Panc1 (cell line): Measurements from ENCODE around the gene MCRIP2. TPM values are rescaled to one million over a fixed set of nuclear protein-coding genes. Genes with fewer than 3 reads are reported as not detected.

Source experiments
- ATAC-seq: fragments of 200-7000 bp; cut with Tn5 transposase; 2 replicates; pipeline ENCODE4 v1.9.1; 2020; ENCODE audit warnings: mild to moderate bottlenecking, moderate library complexity
- BruUV-seq: library from RNA; stranded (reverse); fragments of 400-500 nt; replicated peaks from 2 replicates; lab custom pipeline; 2021; lab: Mats Ljungman, UMichigan
- CTCF ChIA-PET: fragments of 300-600 bp; sonication (Branson Sonifier 250); formaldehyde crosslinking; loops from one replicate; lab custom pipeline; 2022; ENCODE audit warnings: antibody characterized with exemption; lab: Charles Lee
- POLR2A ChIA-PET: fragments of 300-600 bp; sonication (Branson Sonifier 250); formaldehyde crosslinking; loops from one replicate; lab custom pipeline; 2022; ENCODE audit warnings: antibody characterized with exemption; lab: Charles Lee
- DNase-seq: peaks from one replicate; pipeline ENCODE4 v3.0.0-alpha.2; 2010; ENCODE audit warnings: low read depth, low spot score
- H3K27ac ChIP-seq: 2 replicates; pipeline ENCODE4 v1.5.1; 2011; ENCODE audit warnings: mild to moderate bottlenecking, low read length, inconsistent platforms
- H3K27me3 ChIP-seq: fragments of 200-500 bp; sonication (Bioruptor generic); 2 replicates; pipeline ENCODE4 v1.6.0; 2014; ENCODE audit warnings: low read length, inconsistent platforms; ENCODE audit not compliant: control insufficient read depth, insufficient read depth
- H3K36me3 ChIP-seq: fragments of 200-500 bp; sonication (Bioruptor generic); 2 replicates; pipeline ENCODE4 v1.5.1; 2014; ENCODE audit warnings: inconsistent platforms, mild to moderate bottlenecking, low read length, moderate library complexity; ENCODE audit not compliant: control insufficient read depth, insufficient read depth
- H3K4me1 ChIP-seq: 2 replicates; pipeline ENCODE4 v1.5.1; 2011; ENCODE audit warnings: inconsistent platforms, mild to moderate bottlenecking, low read length, moderate library complexity; ENCODE audit not compliant: control insufficient read depth, insufficient read depth
- H3K4me3 ChIP-seq, 2 experiments: 2 replicates each; pipeline ENCODE4 v1.5.1; 2011 to 2012; ENCODE audit warnings: low read depth in 2 of 2, low read length in 2 of 2, mild to moderate bottlenecking in 2 of 2, inconsistent platforms in 1 of 2, moderate library complexity in 1 of 2
- H3K9me3 ChIP-seq: fragments of 200-500 bp; sonication (Bioruptor generic); 2 replicates; pipeline ENCODE4 v1.5.1; 2014; ENCODE audit warnings: low read depth, mild to moderate bottlenecking, inconsistent platforms, low read length, moderate library complexity; ENCODE audit not compliant: control insufficient read depth, insufficient read depth
- POLR2AphosphoS5 ChIP-seq: IDR thresholded peaks from 2 replicates; pipeline ENCODE4 v1.6.1; 2012; ENCODE audit warnings: mild to moderate bottlenecking, low read depth, low read length, moderate library complexity
- SIN3A ChIP-seq: IDR thresholded peaks from 2 replicates; pipeline ENCODE4 v1.6.1; 2012; ENCODE audit warnings: low read depth, mild to moderate bottlenecking, low read length, moderate library complexity, borderline replicate concordance; ENCODE audit not compliant: insufficient read depth
- TCF7L2 ChIP-seq: IDR thresholded peaks from 2 replicates; pipeline ENCODE4 v1.6.1; 2011; ENCODE audit warnings: mild to moderate bottlenecking, low read depth, low read length, inconsistent platforms
- in situ Hi-C: cut with HindIII; loops from 2 replicates; pipeline ENCODE4 v1.10.0; 2016; ENCODE audit warnings: low sequenced_read_pairs, low pct_unique_long_range_greater_than_20kb
- intact Hi-C: fragments of 100-400 bp; cut with micrococcal nuclease; formaldehyde crosslinking; loops from one replicate; pipeline ENCODE4 v1.10.0; 2022; ENCODE audit not compliant: unreplicated experiment
- total RNA-seq: library from RNA; stranded (reverse); gene quantifications from one replicate; pipeline ENCODE4 v1.2.1, GENCODE V29; 2021; ENCODE audit not compliant: unreplicated experiment
- TF ChIP-seq, protein P1 (sequence below): fragments of 450-650 bp; IDR thresholded peaks from 2 replicates; pipeline ENCODE4 v1.5.1; 2017; ENCODE audit warnings: mild to moderate bottlenecking
- TF ChIP-seq, protein P2 (sequence below), 2 experiments: IDR thresholded peaks; 2 replicates each; pipeline ENCODE4 v1.6.1; 2011 to 2012; ENCODE audit warnings: low read depth in 2 of 2, control low read depth in 1 of 2, low read length in 1 of 2, mild to moderate bottlenecking in 1 of 2, moderate library complexity in 1 of 2; ENCODE audit not compliant: insufficient read depth in 1 of 2

MCRIP2 gene
- total RNA-seq, 1 experiment from 2014 or later: 91.6 TPM

DNA sequence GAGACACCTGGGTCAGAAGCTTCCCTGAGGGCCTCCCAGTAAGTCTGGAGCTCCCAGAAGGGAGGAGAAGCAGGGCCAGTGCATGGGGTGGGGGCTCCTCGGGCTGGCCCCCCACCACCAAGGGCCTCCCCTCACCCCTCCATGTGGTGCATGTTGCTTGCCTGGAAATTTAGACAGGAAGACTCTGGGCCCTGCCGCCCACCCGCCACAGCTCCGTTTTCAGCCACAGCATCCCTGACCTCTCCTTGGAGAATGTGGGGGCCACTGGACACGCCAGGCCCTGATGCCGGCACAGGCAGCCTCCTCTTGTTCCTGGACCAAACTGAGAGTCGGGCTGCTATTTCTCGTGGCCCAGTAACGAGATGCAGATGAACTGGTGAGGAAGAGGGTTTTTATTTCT is 2.8 kb upstream of the MCRIP2 start:
- Histone ChIP-seq H3K27ac (peak overlapping the region; percentile 18), H3K36me3 (no peaks in the 10 kb centered on the region), H3K9me3 (no peaks in the 10 kb centered on the region), H3K4me3 (no peak overlapping the region), H3K27me3 (no peaks in the 10 kb centered on the region), H3K4me1 (peaks cover 37% of the 10 kb centered on the region)
- ChIA-PET CTCF (no interaction called here), POLR2A (no interaction called here)
- BruUV-seq: no TSS peak
- in situ Hi-C loops: no loop called here
- ATAC-seq (no peak), DNase-seq (no peak)
- intact Hi-C loops: no loop called here
- TF ChIP-seq, protein P1, sequence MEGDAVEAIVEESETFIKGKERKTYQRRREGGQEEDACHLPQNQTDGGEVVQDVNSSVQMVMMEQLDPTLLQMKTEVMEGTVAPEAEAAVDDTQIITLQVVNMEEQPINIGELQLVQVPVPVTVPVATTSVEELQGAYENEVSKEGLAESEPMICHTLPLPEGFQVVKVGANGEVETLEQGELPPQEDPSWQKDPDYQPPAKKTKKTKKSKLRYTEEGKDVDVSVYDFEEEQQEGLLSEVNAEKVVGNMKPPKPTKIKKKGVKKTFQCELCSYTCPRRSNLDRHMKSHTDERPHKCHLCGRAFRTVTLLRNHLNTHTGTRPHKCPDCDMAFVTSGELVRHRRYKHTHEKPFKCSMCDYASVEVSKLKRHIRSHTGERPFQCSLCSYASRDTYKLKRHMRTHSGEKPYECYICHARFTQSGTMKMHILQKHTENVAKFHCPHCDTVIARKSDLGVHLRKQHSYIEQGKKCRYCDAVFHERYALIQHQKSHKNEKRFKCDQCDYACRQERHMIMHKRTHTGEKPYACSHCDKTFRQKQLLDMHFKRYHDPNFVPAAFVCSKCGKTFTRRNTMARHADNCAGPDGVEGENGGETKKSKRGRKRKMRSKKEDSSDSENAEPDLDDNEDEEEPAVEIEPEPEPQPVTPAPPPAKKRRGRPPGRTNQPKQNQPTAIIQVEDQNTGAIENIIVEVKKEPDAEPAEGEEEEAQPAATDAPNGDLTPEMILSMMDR: no peak
- TF ChIP-seq, protein P2, sequence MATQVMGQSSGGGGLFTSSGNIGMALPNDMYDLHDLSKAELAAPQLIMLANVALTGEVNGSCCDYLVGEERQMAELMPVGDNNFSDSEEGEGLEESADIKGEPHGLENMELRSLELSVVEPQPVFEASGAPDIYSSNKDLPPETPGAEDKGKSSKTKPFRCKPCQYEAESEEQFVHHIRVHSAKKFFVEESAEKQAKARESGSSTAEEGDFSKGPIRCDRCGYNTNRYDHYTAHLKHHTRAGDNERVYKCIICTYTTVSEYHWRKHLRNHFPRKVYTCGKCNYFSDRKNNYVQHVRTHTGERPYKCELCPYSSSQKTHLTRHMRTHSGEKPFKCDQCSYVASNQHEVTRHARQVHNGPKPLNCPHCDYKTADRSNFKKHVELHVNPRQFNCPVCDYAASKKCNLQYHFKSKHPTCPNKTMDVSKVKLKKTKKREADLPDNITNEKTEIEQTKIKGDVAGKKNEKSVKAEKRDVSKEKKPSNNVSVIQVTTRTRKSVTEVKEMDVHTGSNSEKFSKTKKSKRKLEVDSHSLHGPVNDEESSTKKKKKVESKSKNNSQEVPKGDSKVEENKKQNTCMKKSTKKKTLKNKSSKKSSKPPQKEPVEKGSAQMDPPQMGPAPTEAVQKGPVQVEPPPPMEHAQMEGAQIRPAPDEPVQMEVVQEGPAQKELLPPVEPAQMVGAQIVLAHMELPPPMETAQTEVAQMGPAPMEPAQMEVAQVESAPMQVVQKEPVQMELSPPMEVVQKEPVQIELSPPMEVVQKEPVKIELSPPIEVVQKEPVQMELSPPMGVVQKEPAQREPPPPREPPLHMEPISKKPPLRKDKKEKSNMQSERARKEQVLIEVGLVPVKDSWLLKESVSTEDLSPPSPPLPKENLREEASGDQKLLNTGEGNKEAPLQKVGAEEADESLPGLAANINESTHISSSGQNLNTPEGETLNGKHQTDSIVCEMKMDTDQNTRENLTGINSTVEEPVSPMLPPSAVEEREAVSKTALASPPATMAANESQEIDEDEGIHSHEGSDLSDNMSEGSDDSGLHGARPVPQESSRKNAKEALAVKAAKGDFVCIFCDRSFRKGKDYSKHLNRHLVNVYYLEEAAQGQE (IDR thresholded peaks at IDR 0.05; ENCODE audit: insufficient read depth in 1 of 2, low read depth in 2 of 2, low read length in 1 of 2): no peak
- no peak for TF ChIP-seq POLR2AphosphoS5
- TF ChIP-seq TCF7L2: no peak
- TF ChIP-seq SIN3A: no peak

DNA sequence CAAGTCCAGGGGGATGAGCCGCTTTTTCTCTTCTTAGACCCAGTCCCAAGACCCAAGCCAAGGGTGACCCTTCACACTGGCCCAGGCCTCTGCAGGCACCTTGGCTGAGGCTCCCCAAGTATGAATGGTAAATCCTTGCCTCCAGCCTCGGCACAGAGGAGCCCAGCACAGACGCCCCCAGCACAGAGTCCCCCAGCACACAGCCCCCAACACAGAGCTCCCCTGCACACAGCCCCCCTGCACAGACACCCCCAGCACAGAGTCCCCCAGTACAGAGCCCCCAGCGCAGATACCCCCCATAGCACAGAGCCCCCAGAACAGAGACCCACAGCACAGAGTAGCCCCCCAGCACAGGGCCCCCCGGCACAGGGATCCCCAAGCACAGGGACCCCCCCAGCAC is 1.0 kb upstream of the MCRIP2 start:
- Histone ChIP-seq H3K27me3 (no peaks in the 10 kb centered on the region), H3K27ac (peak overlapping the region; percentile 66), H3K36me3 (no peaks in the 10 kb centered on the region), H3K9me3 (no peaks in the 10 kb centered on the region), H3K4me3 (peak overlapping the region in 1 of 2 experiments; percentile 64; a peak in 3 of 4 replicates), H3K4me1 (peaks cover 44% of the 10 kb centered on the region)
- ChIA-PET CTCF (no interaction called here), POLR2A (no interaction called here)
- in situ Hi-C loops (no loop called here), intact Hi-C loops (no loop called here)
- DNase-seq (no peak), ATAC-seq (no peak)
- TF ChIP-seq, protein P2 (IDR thresholded peaks at IDR 0.05; ENCODE audit: insufficient read depth in 1 of 2, low read depth in 2 of 2, low read length in 1 of 2): no peak
- TF ChIP-seq, protein P1: no peak
- TF ChIP-seq TCF7L2: no peak
- no peak for TF ChIP-seq POLR2AphosphoS5
- no peak for TF ChIP-seq SIN3A
- BruUV-seq: no TSS peak
